ENCODE measurements around the gene PROM1. TPM values are rescaled to one million over a fixed set of nuclear protein-coding genes. Genes with fewer than 3 reads are reported as not detected.

Gene PROM1
- total and polyA plus RNA-seq, 2 experiments from 2014 or later = 36.6 to 66.6 TPM

DNA sequence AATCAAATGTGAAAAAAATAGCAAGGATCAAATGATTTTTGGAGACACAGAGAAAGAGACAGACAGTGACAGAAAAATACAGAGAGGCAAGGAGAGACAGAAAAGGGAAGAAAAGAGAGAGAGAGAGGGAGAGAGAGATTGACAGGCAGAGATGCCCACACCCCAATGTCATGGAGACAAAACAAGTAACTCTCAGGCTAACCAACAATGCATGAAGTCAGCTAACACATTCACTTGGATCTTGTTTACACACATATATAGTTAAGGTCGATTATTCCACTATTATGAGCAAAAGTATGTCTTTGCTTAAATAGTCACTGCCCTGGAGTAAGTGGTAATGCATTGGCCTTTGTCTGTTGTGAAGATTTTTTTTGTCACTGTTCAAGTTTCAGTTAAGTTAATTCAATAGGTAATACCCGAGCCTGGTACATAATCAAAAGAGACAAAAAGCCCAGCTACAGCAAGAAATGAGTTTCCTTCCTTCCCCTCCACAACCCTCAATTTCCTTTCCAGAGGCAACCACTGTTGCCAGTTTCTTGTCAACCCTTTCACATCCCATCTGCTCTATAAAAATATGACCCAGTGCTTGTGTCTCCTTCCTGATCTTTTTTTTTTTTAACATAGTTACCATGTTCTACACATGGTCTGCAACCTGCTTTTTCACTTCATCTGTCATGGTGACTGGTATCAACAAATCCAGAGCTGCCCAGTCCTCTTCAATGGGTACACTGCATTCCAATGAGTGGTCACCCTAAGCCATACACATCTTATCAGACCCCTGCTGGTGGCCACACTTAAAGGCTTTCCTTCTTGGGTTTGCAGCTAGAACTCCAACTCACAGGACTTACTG, 52.1 kb downstream of the PROM1 start:
- Histone ChIP-seq H3K27me3 (ENCODE audit: insufficient read depth) (no peaks in the 10 kb centered on the region), H3K36me3 (ENCODE audit: insufficient read depth) (no peaks in the 10 kb centered on the region), H3K4me1 (ENCODE audit: insufficient read depth) (peaks cover 76% of the 10 kb centered on the region), H3K9me2 (ENCODE audit: insufficient read depth) (no peaks in the 10 kb centered on the region), H3K79me2 (replicated peaks; ENCODE audit: insufficient read depth) (no peaks in the 10 kb centered on the region), H4K20me1 (replicated peaks; ENCODE audit: insufficient read depth) (no peaks in the 10 kb centered on the region), H3K4me3 (no peak overlapping the region), H3K27ac (ENCODE audit: low read depth) (peak overlapping the region; percentile 79; the same call in 1 of the 2 replicates), H2AFZ (no peak overlapping the region), H3K4me2 (peak overlapping the region; percentile 55), H3F3A (replicated peaks; ENCODE audit: low read depth) (0 out of 2 replicates have a peak, but pooled peaks cover 3% of the 10 kb centered on the region)
- peak; percentile 17; the same call in 2 of the 3 replicates for ATAC-seq
- Mint-ChIP-seq H3K9me3 (no peaks in the 10 kb centered on the region), H3K36me3 (ENCODE audit: low read depth) (no peaks in the 10 kb centered on the region), H3K4me3 (no peak overlapping the region), H3K4me1 (peaks cover 47% of the 10 kb centered on the region), H3K27ac (no peak overlapping the region), H3K27me3 (ENCODE audit: insufficient read depth, low read depth, poor library complexity) (no peaks in the 10 kb centered on the region)
- TF ChIP-seq, protein P1, sequence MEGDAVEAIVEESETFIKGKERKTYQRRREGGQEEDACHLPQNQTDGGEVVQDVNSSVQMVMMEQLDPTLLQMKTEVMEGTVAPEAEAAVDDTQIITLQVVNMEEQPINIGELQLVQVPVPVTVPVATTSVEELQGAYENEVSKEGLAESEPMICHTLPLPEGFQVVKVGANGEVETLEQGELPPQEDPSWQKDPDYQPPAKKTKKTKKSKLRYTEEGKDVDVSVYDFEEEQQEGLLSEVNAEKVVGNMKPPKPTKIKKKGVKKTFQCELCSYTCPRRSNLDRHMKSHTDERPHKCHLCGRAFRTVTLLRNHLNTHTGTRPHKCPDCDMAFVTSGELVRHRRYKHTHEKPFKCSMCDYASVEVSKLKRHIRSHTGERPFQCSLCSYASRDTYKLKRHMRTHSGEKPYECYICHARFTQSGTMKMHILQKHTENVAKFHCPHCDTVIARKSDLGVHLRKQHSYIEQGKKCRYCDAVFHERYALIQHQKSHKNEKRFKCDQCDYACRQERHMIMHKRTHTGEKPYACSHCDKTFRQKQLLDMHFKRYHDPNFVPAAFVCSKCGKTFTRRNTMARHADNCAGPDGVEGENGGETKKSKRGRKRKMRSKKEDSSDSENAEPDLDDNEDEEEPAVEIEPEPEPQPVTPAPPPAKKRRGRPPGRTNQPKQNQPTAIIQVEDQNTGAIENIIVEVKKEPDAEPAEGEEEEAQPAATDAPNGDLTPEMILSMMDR (conservative IDR thresholded peaks at IDR 0.05; ENCODE audit: low read depth in 2 of 2) = 0 out of 4 replicates have a peak, but pooled peaks of 1 of the 2 experiments have one; percentile 7
- TF ChIP-seq NANOG (IDR thresholded peaks at IDR 0.05; ENCODE audit: borderline replicate concordance) = no peak
- DNase-seq (ENCODE audit: low spot score) = no peak

DNA sequence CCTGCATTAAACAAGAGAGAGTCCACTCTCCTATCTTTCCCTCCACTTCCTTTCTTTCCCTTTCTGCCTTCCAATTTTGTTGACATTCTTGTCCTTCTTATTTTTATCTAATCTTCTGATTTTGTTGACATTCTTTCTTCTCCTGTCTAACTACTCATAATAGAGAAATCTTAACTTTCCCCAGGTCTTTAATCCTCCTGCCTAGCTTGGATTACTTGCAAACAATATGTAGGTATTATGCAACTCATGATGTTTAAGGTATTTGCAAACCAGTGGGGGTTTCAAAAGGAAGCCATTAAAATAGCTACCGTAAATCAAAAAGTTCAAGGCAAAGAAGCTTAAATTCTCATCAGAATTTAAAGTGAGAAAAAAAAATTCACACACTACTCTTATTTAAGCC, 53.9 kb downstream of the PROM1 start:
- Mint-ChIP-seq H3K4me1 (peaks cover 28% of the 10 kb centered on the region), H3K36me3 (ENCODE audit: low read depth) (peaks cover 8% of the 10 kb centered on the region; the same call in 1 of the 3 replicates), H3K9me3 (no peaks in the 10 kb centered on the region), H3K27me3 (ENCODE audit: insufficient read depth, low read depth, poor library complexity) (no peaks in the 10 kb centered on the region), H3K27ac (peak overlapping the region; percentile 58; the same call in 1 of the 2 replicates), H3K4me3 (peak overlapping the region; percentile 20; the same call in 2 of the 3 replicates)
- peaks cover 57% of the 10 kb centered on the region for H3K4me1 ChIP-seq (ENCODE audit: insufficient read depth)
- DNase-seq (ENCODE audit: low spot score) = no peak
- peak overlapping the region; percentile 21; the same call in 1 of the 2 replicates for H3K4me3 ChIP-seq
- no peaks in the 10 kb centered on the region for H3K9me2 ChIP-seq (ENCODE audit: insufficient read depth)
- H3K27me3 ChIP-seq (ENCODE audit: insufficient read depth) = no peaks in the 10 kb centered on the region
- H3K4me2 ChIP-seq = peak overlapping the region; percentile 40
- no peaks in the 10 kb centered on the region for H3K36me3 ChIP-seq (ENCODE audit: insufficient read depth)
- H3K79me2 ChIP-seq (replicated peaks; ENCODE audit: insufficient read depth) = no peaks in the 10 kb centered on the region
- peak overlapping the region; percentile 72 for H3K27ac ChIP-seq (ENCODE audit: low read depth)
- H4K20me1 ChIP-seq (replicated peaks; ENCODE audit: insufficient read depth) = no peaks in the 10 kb centered on the region
- no peak for ATAC-seq
- 0 out of 2 replicates have a peak, but pooled peaks cover 3% of the 10 kb centered on the region for H3F3A ChIP-seq (replicated peaks; ENCODE audit: low read depth)
- no peak overlapping the region for H2AFZ ChIP-seq
- TF ChIP-seq, protein P1 (conservative IDR thresholded peaks at IDR 0.05; ENCODE audit: low read depth in 2 of 2) = no peak
- TF ChIP-seq, protein P2, sequence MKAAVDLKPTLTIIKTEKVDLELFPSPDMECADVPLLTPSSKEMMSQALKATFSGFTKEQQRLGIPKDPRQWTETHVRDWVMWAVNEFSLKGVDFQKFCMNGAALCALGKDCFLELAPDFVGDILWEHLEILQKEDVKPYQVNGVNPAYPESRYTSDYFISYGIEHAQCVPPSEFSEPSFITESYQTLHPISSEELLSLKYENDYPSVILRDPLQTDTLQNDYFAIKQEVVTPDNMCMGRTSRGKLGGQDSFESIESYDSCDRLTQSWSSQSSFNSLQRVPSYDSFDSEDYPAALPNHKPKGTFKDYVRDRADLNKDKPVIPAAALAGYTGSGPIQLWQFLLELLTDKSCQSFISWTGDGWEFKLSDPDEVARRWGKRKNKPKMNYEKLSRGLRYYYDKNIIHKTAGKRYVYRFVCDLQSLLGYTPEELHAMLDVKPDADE (IDR thresholded peaks at IDR 0.05) = no peak
- TF ChIP-seq CREB1 (CRISPR knock-in tag; IDR thresholded peaks at IDR 0.05; ENCODE audit: low read depth) (no peak), ZNF114 (CRISPR knock-in tag; IDR thresholded peaks at IDR 0.05) (no peak), POLR2AphosphoS5 (IDR thresholded peaks at IDR 0.05; ENCODE audit: low read depth) (no peak), EZH2phosphoT487 (IDR thresholded peaks at IDR 0.05; ENCODE audit: unreplicated experiment) (no peak), ZNF331 (CRISPR knock-in tag; IDR thresholded peaks at IDR 0.05; ENCODE audit: low read depth) (no peak), STAT1 (IDR thresholded peaks at IDR 0.05; ENCODE audit: unreplicated experiment) (no peak), JUNB (IDR thresholded peaks at IDR 0.05; ENCODE audit: unreplicated experiment) (no peak)
